ENCODE measurements around the gene DNAH7.

DNA sequence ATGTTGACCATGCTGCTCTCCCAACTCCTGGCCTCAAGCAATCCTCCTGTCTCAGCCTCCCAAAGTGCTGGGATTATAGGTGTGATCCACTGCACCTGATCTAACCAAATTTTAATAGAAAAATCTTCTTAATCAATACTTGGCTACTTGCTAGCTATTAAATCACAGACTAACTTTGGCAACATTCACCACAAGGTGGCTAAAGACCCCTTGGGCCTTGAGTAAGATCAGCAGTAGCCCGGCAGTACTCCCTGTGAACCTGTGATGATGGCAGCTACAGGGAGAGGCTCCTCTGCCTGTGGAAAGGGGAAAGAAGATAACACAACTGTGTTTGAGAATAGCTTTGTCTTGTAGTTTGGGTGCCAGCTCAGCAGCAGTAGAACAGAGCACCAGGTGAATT, 308.8 kb downstream of the DNAH7 start:
- TF ChIP-seq, protein P1, sequence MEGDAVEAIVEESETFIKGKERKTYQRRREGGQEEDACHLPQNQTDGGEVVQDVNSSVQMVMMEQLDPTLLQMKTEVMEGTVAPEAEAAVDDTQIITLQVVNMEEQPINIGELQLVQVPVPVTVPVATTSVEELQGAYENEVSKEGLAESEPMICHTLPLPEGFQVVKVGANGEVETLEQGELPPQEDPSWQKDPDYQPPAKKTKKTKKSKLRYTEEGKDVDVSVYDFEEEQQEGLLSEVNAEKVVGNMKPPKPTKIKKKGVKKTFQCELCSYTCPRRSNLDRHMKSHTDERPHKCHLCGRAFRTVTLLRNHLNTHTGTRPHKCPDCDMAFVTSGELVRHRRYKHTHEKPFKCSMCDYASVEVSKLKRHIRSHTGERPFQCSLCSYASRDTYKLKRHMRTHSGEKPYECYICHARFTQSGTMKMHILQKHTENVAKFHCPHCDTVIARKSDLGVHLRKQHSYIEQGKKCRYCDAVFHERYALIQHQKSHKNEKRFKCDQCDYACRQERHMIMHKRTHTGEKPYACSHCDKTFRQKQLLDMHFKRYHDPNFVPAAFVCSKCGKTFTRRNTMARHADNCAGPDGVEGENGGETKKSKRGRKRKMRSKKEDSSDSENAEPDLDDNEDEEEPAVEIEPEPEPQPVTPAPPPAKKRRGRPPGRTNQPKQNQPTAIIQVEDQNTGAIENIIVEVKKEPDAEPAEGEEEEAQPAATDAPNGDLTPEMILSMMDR (IDR thresholded peaks at IDR 0.05; ENCODE audit: extremely low read depth in 1 of 2, insufficient read depth in 1 of 2, low read depth in 1 of 2, low read length in 2 of 2) = no peak
- TF ChIP-seq POLR2AphosphoS5 (IDR thresholded peaks at IDR 0.05; ENCODE audit: insufficient read depth, low read depth, low read length) (no peak), EZH2 (IDR thresholded peaks at IDR 0.05; ENCODE audit: borderline replicate concordance, low read depth, low read length, severe bottlenecking) (no peak), POLR2A (IDR thresholded peaks at IDR 0.05; ENCODE audit: low read depth, low read length) (no peak), GATA2 (IDR thresholded peaks at IDR 0.05; ENCODE audit: insufficient read depth, insufficient read length, low read depth, low read length) (no peak), JUN (IDR thresholded peaks at IDR 0.05; ENCODE audit: borderline replicate concordance, insufficient read depth, insufficient read length, low read depth) (no peak)
- TF ChIP-seq, protein P2, sequence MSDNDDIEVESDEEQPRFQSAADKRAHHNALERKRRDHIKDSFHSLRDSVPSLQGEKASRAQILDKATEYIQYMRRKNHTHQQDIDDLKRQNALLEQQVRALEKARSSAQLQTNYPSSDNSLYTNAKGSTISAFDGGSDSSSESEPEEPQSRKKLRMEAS (IDR thresholded peaks at IDR 0.05; ENCODE audit: insufficient read depth, insufficient read length) = no peak
